Esophagus squamous epithelium (tissue), 4 donors: Measurements from ENCODE around the gene AUTS2.

Source experiments
- POLR2A ChIP-seq, 4 donors: fragments of 450-650 bp; IDR thresholded peaks; one replicate each; pipeline ENCODE4 v1.6.1; 2017; ENCODE audit warnings: antibody characterized with exemption in 4 of 4, mild to moderate bottlenecking in 4 of 4, moderate library complexity in 3 of 4
- TF ChIP-seq, protein P1 (sequence below), 6 experiments: fragments of 450-650 bp in 4 of 6; fragments of 200-600 bp in 2 of 6; sonication (generic) in 2 of 6; IDR thresholded peaks; one replicate each; pipeline ENCODE4 v1.5.1; 2016 to 2019; ENCODE audit warnings: antibody characterized with exemption in 6 of 6, mild to moderate bottlenecking in 4 of 6, moderate library complexity in 4 of 6

DNA sequence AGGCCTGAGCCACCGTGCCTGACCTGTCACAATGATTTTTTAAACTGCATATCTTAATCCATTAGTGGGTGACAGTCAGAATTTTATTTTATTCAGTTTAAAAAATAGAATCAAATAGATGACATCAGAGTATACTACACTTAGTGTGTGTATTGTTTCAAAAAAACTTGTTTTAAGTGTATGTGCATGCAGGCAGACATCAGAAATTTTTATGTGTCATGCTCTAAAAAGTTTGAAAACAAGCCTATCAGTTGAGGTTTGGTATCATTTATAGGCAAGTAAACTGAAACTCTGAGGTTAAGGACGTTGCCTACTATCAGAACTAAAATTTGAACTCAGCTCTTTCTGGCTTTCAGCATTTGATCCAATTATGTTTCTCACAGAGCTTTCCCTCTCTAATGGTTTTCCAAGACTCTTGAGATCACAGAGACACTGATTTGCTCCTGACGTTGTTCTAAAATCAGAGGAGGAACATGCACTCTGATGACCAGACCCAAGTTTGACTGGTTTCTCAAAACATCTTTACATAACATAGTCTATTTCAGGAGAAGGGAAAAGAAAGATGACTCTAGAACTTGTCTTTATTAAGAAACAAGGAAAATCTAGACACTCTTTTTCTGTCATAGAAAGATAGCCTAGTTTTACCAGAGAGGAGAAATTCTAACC, 188.6 kb downstream of the AUTS2 start:
- TF ChIP-seq, protein P1, sequence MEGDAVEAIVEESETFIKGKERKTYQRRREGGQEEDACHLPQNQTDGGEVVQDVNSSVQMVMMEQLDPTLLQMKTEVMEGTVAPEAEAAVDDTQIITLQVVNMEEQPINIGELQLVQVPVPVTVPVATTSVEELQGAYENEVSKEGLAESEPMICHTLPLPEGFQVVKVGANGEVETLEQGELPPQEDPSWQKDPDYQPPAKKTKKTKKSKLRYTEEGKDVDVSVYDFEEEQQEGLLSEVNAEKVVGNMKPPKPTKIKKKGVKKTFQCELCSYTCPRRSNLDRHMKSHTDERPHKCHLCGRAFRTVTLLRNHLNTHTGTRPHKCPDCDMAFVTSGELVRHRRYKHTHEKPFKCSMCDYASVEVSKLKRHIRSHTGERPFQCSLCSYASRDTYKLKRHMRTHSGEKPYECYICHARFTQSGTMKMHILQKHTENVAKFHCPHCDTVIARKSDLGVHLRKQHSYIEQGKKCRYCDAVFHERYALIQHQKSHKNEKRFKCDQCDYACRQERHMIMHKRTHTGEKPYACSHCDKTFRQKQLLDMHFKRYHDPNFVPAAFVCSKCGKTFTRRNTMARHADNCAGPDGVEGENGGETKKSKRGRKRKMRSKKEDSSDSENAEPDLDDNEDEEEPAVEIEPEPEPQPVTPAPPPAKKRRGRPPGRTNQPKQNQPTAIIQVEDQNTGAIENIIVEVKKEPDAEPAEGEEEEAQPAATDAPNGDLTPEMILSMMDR (IDR thresholded peaks at IDR 0.05) = no peak
- no peak for TF ChIP-seq POLR2A (IDR thresholded peaks at IDR 0.05)
